ENCODE measurements around the gene FADS3. TPM values are rescaled to one million over a fixed set of nuclear protein-coding genes. Genes with fewer than 3 reads are reported as not detected.

Gene FADS3
- total and polyA plus RNA-seq, 9 of the 15 experiments (the other 6 are each of a cell fraction or from before 2014, with no cell fraction given): 0.97 to 148 (median 92.7) TPM

DNA sequence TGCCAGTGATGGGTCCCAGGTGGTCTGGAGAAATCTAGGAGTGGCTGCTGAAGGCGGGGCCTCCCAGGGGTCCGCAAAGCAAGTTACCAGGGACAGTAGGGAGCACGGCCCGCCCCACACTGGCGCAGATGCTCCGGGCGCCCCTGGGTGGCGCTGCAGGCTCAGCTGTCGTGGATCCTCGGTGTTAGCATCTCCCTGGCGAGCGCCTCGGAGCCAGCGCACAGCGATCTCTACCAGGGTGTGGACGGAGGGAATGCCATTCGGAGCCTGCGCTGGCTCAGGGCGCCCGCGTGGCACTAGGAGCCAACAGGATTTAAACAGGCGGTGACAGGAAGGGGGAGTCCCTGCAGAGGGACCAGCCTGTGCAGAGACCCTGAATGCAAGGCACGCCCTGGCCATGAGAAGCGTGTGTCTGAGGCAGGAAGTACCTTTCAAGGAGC lies 20.2 kb downstream of the FADS3 start (continued):
- TF ChIP-seq TCF7 (IDR thresholded peaks at IDR 0.05; ENCODE audit: borderline replicate concordance) (no peak), ZNF316 (IDR thresholded peaks at IDR 0.05) (no peak), JUND (IDR thresholded peaks at IDR 0.05; ENCODE audit: borderline replicate concordance, low read depth, low read length) (peak; percentile 45), JUND (tag; IDR thresholded peaks at IDR 0.05; ENCODE audit: borderline replicate concordance, low read depth, low read length) (no peak; the same call in 2 of the 3 replicates), RFX1 (IDR thresholded peaks at IDR 0.05) (no peak), ZNF217 (CRISPR knock-in tag; IDR thresholded peaks at IDR 0.05) (no peak), CREM (IDR thresholded peaks at IDR 0.05; ENCODE audit: low read depth) (peak; percentile 75), MLLT1 (IDR thresholded peaks at IDR 0.05) (no peak), NUFIP1 (IDR thresholded peaks at IDR 0.05; ENCODE audit: partially characterized antibody) (no peak), HCFC1 (IDR thresholded peaks at IDR 0.05; ENCODE audit: low read depth, low read length) (peak; percentile 45; the same call in 1 of the 2 replicates), FOSL1 (tag; conservative IDR thresholded peaks at IDR 0.05) (no peak), RBM15 (IDR thresholded peaks at IDR 0.05; ENCODE audit: insufficient read depth, low read length) (no peak), ETV1 (tag; conservative IDR thresholded peaks at IDR 0.05; ENCODE audit: low read depth) (no peak), ADNP (tag; IDR thresholded peaks at IDR 0.05) (no peak), ETS2 (tag; IDR thresholded peaks at IDR 0.05; ENCODE audit: borderline replicate concordance, poor library complexity, severe bottlenecking) (no peak), TCF3 (CRISPR knock-in tag; IDR thresholded peaks at IDR 0.05) (peak; percentile 40)
- TF ChIP-seq, protein P1, sequence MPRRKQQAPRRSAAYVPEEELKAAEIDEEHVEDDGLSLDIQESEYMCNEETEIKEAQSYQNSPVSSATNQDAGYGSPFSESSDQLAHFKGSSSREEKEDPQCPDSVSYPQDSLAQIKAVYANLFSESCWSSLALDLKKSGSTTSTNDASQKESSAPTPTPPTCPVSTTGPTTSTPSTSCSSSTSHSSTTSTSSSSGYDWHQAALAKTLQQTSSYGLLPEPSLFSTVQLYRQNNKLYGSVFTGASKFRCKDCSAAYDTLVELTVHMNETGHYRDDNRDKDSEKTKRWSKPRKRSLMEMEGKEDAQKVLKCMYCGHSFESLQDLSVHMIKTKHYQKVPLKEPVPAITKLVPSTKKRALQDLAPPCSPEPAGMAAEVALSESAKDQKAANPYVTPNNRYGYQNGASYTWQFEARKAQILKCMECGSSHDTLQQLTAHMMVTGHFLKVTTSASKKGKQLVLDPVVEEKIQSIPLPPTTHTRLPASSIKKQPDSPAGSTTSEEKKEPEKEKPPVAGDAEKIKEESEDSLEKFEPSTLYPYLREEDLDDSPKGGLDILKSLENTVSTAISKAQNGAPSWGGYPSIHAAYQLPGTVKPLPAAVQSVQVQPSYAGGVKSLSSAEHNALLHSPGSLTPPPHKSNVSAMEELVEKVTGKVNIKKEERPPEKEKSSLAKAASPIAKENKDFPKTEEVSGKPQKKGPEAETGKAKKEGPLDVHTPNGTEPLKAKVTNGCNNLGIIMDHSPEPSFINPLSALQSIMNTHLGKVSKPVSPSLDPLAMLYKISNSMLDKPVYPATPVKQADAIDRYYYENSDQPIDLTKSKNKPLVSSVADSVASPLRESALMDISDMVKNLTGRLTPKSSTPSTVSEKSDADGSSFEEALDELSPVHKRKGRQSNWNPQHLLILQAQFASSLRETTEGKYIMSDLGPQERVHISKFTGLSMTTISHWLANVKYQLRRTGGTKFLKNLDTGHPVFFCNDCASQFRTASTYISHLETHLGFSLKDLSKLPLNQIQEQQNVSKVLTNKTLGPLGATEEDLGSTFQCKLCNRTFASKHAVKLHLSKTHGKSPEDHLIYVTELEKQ (CRISPR knock-in tag; IDR thresholded peaks at IDR 0.05): no peak
- TF ChIP-seq, protein P2, sequence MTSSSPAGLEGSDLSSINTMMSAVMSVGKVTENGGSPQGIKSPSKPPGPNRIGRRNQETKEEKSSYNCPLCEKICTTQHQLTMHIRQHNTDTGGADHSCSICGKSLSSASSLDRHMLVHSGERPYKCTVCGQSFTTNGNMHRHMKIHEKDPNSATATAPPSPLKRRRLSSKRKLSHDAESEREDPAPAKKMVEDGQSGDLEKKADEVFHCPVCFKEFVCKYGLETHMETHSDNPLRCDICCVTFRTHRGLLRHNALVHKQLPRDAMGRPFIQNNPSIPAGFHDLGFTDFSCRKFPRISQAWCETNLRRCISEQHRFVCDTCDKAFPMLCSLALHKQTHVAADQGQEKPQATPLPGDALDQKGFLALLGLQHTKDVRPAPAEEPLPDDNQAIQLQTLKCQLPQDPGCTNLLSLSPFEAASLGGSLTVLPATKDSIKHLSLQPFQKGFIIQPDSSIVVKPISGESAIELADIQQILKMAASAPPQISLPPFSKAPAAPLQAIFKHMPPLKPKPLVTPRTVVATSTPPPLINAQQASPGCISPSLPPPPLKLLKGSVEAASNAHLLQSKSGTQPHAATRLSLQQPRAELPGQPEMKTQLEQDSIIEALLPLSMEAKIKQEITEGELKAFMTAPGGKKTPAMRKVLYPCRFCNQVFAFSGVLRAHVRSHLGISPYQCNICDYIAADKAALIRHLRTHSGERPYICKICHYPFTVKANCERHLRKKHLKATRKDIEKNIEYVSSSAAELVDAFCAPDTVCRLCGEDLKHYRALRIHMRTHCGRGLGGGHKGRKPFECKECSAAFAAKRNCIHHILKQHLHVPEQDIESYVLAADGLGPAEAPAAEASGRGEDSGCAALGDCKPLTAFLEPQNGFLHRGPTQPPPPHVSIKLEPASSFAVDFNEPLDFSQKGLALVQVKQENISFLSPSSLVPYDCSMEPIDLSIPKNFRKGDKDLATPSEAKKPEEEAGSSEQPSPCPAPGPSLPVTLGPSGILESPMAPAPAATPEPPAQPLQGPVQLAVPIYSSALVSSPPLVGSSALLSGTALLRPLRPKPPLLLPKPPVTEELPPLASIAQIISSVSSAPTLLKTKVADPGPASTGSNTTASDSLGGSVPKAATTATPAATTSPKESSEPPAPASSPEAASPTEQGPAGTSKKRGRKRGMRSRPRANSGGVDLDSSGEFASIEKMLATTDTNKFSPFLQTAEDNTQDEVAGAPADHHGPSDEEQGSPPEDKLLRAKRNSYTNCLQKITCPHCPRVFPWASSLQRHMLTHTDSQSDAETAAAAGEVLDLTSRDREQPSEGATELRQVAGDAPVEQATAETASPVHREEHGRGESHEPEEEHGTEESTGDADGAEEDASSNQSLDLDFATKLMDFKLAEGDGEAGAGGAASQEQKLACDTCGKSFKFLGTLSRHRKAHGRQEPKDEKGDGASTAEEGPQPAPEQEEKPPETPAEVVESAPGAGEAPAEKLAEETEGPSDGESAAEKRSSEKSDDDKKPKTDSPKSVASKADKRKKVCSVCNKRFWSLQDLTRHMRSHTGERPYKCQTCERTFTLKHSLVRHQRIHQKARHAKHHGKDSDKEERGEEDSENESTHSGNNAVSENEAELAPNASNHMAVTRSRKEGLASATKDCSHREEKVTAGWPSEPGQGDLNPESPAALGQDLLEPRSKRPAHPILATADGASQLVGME (CRISPR knock-in tag; IDR thresholded peaks at IDR 0.05): no peak

Measured in K562 (cell line).